Sciatic nerve (tissue), 2 donors: ENCODE measurements around the gene GTF3C5. TPM values are rescaled to one million over a fixed set of nuclear protein-coding genes. Genes with fewer than 3 reads are reported as not detected.
"Not testable (repeated sequence)": the region's sequence is repeated elsewhere in the genome, so short reads cannot be mapped to it uniquely, and the experiment has no call there.

Experiments used
- ATAC-seq: fragments of 200-7000 bp; cut with Tn5 transposase; one replicate; pipeline ENCODE4 v1.9.1; 2020; ENCODE audit warnings: mild to moderate bottlenecking, moderate library complexity
- DNase-seq: peaks from one replicate; pipeline ENCODE4 v3.0.0-alpha.2; 2020; ENCODE audit warnings: low spot score
- intact Hi-C: fragments of 100-400 bp; cut with DNase I; formaldehyde crosslinking; loops from one replicate; pipeline ENCODE4 v1.14.2; 2022
- total RNA-seq: library from RNA; stranded (reverse); fragmentation: NEBNext Ultra II Directional; extraction: Animal tissue kit (Norgen Biotek cat#: 25700); gene quantifications from one replicate; pipeline ENCODE4 v1.2.1, GENCODE V29; 2021
- donor health status: DM: no; HTN: no; CAD: no.
- donor health status: DM: no; HTN: no; CAD: no.

The GTF3C5 gene
- total RNA-seq, 1 donor from 2014 or later, result 45.2 TPM

- DNase-seq (no peak), ATAC-seq (no peak)
- intact Hi-C loops, result loop anchor here (10.0 kb wide), 1 partner anchor 96 kb away; no protein-coding TSS in a partner anchor
These were observed 17.8 kb downstream of the GTF3C5 start for GRCh38 chr9:133048595-133048994.

- DNase-seq (no peak), ATAC-seq (no peak)
- intact Hi-C loops, result loop anchor here (10.0 kb wide), 1 partner anchor 96 kb away; no protein-coding TSS in a partner anchor
These were observed 18.2 kb downstream of the GTF3C5 start for GRCh38 chr9:133049043-133049442.

- ATAC-seq (peak; percentile 80), DNase-seq (no peak)
- intact Hi-C loops, result no loop called here
These were observed 19.3 kb downstream of the GTF3C5 start for GRCh38 chr9:133050142-133050541.

GRCh38 chr9:133050781-133051180, 20.0 kb downstream of the GTF3C5 start:
- intact Hi-C loops, result no loop called here
- DNase-seq (no peak), ATAC-seq (peak; percentile 71)

- intact Hi-C loops, result no loop called here
- ATAC-seq (no peak), DNase-seq (no peak)
These were observed 20.6 kb downstream of the GTF3C5 start for GRCh38 chr9:133051281-133051900.

- intact Hi-C loops, result no loop called here
- ATAC-seq (no peak), DNase-seq (no peak)
These were observed 21.3 kb downstream of the GTF3C5 start for GRCh38 chr9:133051966-133052539.

GRCh38 chr9:133054194-133054890, 23.5 kb downstream of the GTF3C5 start:
- no peak for ATAC-seq
- no peak for DNase-seq
- intact Hi-C loops, result no loop called here

GRCh38 chr9:133054966-133055365, 24.2 kb downstream of the GTF3C5 start:
- DNase-seq (no peak), ATAC-seq (no peak)
- intact Hi-C loops, result no loop called here

GRCh38 chr9:133055788-133056420, 25.1 kb downstream of the GTF3C5 start:
- DNase-seq, result no peak
- intact Hi-C loops, result no loop called here
- no peak for ATAC-seq

GRCh38 chr9:133056533-133056932, 25.7 kb downstream of the GTF3C5 start:
- intact Hi-C loops, result no loop called here
- no peak for DNase-seq
- ATAC-seq, result no peak

- no peak for ATAC-seq
- intact Hi-C loops, result no loop called here
These were observed 26.2 kb downstream of the GTF3C5 start for GRCh38 chr9:133057006-133057405.

GRCh38 chr9:133057553-133057952, 26.8 kb downstream of the GTF3C5 start:
- intact Hi-C loops, result no loop called here
- DNase-seq (no peak), ATAC-seq (no peak)

More at GRCh38 chr9:133057006-133057405, 26.2 kb downstream of the GTF3C5 start:
- DNase-seq, result no peak

GRCh38 chr9:133058071-133058470, 27.3 kb downstream of the GTF3C5 start:
- intact Hi-C loops, result no loop called here
- no peak for ATAC-seq
- no peak for DNase-seq

- DNase-seq, result no peak
- ATAC-seq, result no peak
- intact Hi-C loops, result no loop called here
These were observed 27.9 kb downstream of the GTF3C5 start for GRCh38 chr9:133058550-133059320.

GRCh38 chr9:133059623-133060022, 28.8 kb downstream of the GTF3C5 start:
- ATAC-seq (no peak), DNase-seq (no peak)
- intact Hi-C loops, result no loop called here

GRCh38 chr9:133060417-133060841, 29.6 kb downstream of the GTF3C5 start:
- ATAC-seq, result no peak
- DNase-seq, result no peak

GRCh38 chr9:133061019-133061763, 30.4 kb downstream of the GTF3C5 start:
- intact Hi-C loops, DNase-seq, ATAC-seq: not testable (repeated sequence)

More at GRCh38 chr9:133060417-133060841, 29.6 kb downstream of the GTF3C5 start:
- intact Hi-C loops, result no loop called here

- ATAC-seq, intact Hi-C loops, DNase-seq: not testable (repeated sequence)
These were observed 31.0 kb downstream of the GTF3C5 start, which contains the start of gene CEL for GRCh38 chr9:133061764-133062145. Gene CEL, plus strand, starts transcription at chr9:133061981. Its CDS starts 22 bp downstream, at chr9:133062003.
